T-cell (primary cell): ENCODE measurements around the gene TP53I11. TPM values are rescaled to one million over a fixed set of nuclear protein-coding genes. Genes with fewer than 3 reads are reported as not detected.

ENCODE experiments used
- ATAC-seq, 4 experiments: fragments of 200-7000 bp in 3 of 4; fragments of 150-1000 bp in 1 of 4; cut with Tn5 transposase; replicated peaks in 1 of 4; 1 replicate in 3 of 4; 2 replicates in 1 of 4; pipeline ENCODE4 v1.10.0; 2021; ENCODE audit warnings: moderate library complexity in 3 of 4, mild to moderate bottlenecking in 2 of 4, moderate number of reproducible peaks in 1 of 4
- CTCF ChIA-PET, 2 donors: fragments of 300-600 bp; sonication (Branson Sonifier 250); formaldehyde crosslinking; loops; one replicate each; lab custom pipeline; 2022; ENCODE audit warnings: antibody characterized with exemption in 2 of 2; lab: Charles Lee
- POLR2A ChIA-PET, 2 donors: fragments of 300-600 bp; sonication (Branson Sonifier 250); formaldehyde crosslinking; loops; one replicate each; lab custom pipeline; 2022; ENCODE audit warnings: antibody characterized with exemption in 2 of 2; lab: Charles Lee
- DNase-seq, 35 experiments: peaks; one replicate each; pipeline versions ENCODE4 v3.0.0 to v3.0.0-alpha.2; 2013 to 2023
- H3K27ac ChIP-seq: one replicate; pipeline ENCODE4 v1.5.1; 2013; ENCODE audit warnings: low read length
- H3K27me3 ChIP-seq, 2 experiments: replicated peaks in 1 of 2; 1 replicate in 1 of 2; 2 replicates in 1 of 2; pipeline versions ENCODE4 v1.6.1 to v1.7.0; 2013; ENCODE audit warnings: low read length in 1 of 2, mixed read lengths in 1 of 2; ENCODE audit not compliant: control insufficient read depth in 2 of 2, insufficient read depth in 2 of 2; ENCODE audit errors: extremely low read depth in 1 of 2
- H3K36me3 ChIP-seq, 2 donors: 1 replicate in 1 of 2; 2 replicates in 1 of 2; pipeline versions ENCODE4 v1.6.1 to v1.7.0; 2013; ENCODE audit warnings: low read length in 1 of 2; ENCODE audit not compliant: control insufficient read depth in 2 of 2, insufficient read depth in 1 of 2; ENCODE audit errors: extremely low read depth in 1 of 2
- H3K4me1 ChIP-seq, 2 experiments: 1 replicate in 1 of 2; 2 replicates in 1 of 2; pipeline versions ENCODE4 v1.6.1 to v1.7.0; 2013; ENCODE audit warnings: low read length in 2 of 2, mixed read lengths in 1 of 2; ENCODE audit not compliant: insufficient read depth in 2 of 2, control insufficient read depth in 1 of 2; ENCODE audit errors: extremely low read depth in 1 of 2
- H3K4me3 ChIP-seq, 2 donors: 1 replicate in 1 of 2; 2 replicates in 1 of 2; pipeline versions ENCODE4 v1.5.1 to v1.7.0; 2013; ENCODE audit warnings: mild to moderate bottlenecking in 2 of 2, low read length in 1 of 2, moderate library complexity in 1 of 2; ENCODE audit not compliant: control insufficient read depth in 1 of 2; ENCODE audit errors: extremely low read depth in 1 of 2
- H3K9me3 ChIP-seq: 2 replicates; pipeline ENCODE4 v1.7.0; 2013
- H3K27ac Mint-ChIP-seq, 2 donors: one replicate each; pipeline ENCODE4 v1.8.0; 2020 to 2021; ENCODE audit warnings: mild to moderate bottlenecking in 2 of 2, mixed read lengths in 2 of 2
- H3K27me3 Mint-ChIP-seq, 2 donors: one replicate each; pipeline ENCODE4 v1.8.0; 2021 to 2022; ENCODE audit warnings: mixed read lengths in 2 of 2
- H3K36me3 Mint-ChIP-seq: one replicate; pipeline ENCODE4 v1.8.0; 2021; ENCODE audit warnings: mixed read lengths
- H3K4me1 Mint-ChIP-seq, 3 donors: one replicate each; pipeline ENCODE4 v1.8.0; 2020 to 2022; ENCODE audit warnings: mixed read lengths in 3 of 3, mild to moderate bottlenecking in 1 of 3
- H3K4me3 Mint-ChIP-seq, 3 donors: one replicate each; pipeline ENCODE4 v1.8.0; 2020 to 2022; ENCODE audit warnings: mild to moderate bottlenecking in 3 of 3, mixed read lengths in 3 of 3, moderate library complexity in 3 of 3
- H3K9me3 Mint-ChIP-seq, 3 donors: one replicate each; pipeline ENCODE4 v1.8.0; 2020 to 2022; ENCODE audit warnings: mixed read lengths in 3 of 3
- WGBS: methylation state at CpG from one replicate; pipeline ENCODE4 v1.1.5; 2013; ENCODE audit warnings: missing lambda C conversion rate; ENCODE audit not compliant: insufficient coverage; 5-methylcytosine and 5-hydroxymethylcytosine counted together
- total RNA-seq, 35 experiments: library from RNA in 6 of 35; stranded (reverse) in 6 of 35; fragments of 120-200 nt in 1 of 35; gene quantifications; one replicate each; pipeline versions ENCODE4 v1.2.1 to v1.2.4 and lab custom pipeline; 2013 to 2026

TP53I11 gene
- total RNA-seq, 5 donors from 2014 or later (not counting 1 experiment from before 2014, with no cell fraction given) = 6.6 to 27.0 (median 16.4) TPM

- peak in 1 of 35 experiments; percentile 19 for DNase-seq
- no peaks in the 10 kb centered on the region for H3K9me3 ChIP-seq
- no peak overlapping the region for H3K27ac ChIP-seq
- peaks cover 0 to 3% of the 10 kb centered on the region in 2 experiments for H3K27me3 ChIP-seq
- Mint-ChIP-seq H3K27ac (no peak overlapping the region), H3K27me3 (no peaks in the 10 kb centered on the region), H3K4me1 (peaks cover 0 to 6% (median 0%) of the 10 kb centered on the region in 3 donors), H3K36me3 (no peaks in the 10 kb centered on the region), H3K4me3 (no peak overlapping the region), H3K9me3 (no peaks in the 10 kb centered on the region)
- no peak overlapping the region for H3K4me3 ChIP-seq
- peaks cover 0 to 15% of the 10 kb centered on the region in 2 experiments for H3K4me1 ChIP-seq
- WGBS = 85% methylated on average over 10 of the region's 10 CpGs
- CTCF ChIA-PET = no interaction called here
- ATAC-seq = no peak
- POLR2A ChIA-PET = interaction anchor here in 1 of 2 donors (0.6 kb wide), 1 partner anchor 24 kb away, joined by 5 read pairs; no protein-coding TSS in a partner anchor
- H3K36me3 ChIP-seq = no peaks in the 10 kb centered on the region
These were observed 36.8 kb upstream of the TP53I11 start for GRCh38 chr11:44987506-44987905.

GRCh38 chr11:44986315-44986714 lies 35.6 kb upstream of the TP53I11 start:
- Mint-ChIP-seq H3K27me3 (no peaks in the 10 kb centered on the region), H3K27ac (no peak overlapping the region), H3K4me3 (no peak overlapping the region), H3K9me3 (no peaks in the 10 kb centered on the region), H3K4me1 (peaks cover 0 to 13% (median 2%) of the 10 kb centered on the region in 3 donors), H3K36me3 (no peaks in the 10 kb centered on the region)
- POLR2A ChIA-PET = no interaction called here
- Histone ChIP-seq H3K9me3 (no peaks in the 10 kb centered on the region), H3K36me3 (no peaks in the 10 kb centered on the region), H3K27me3 (peaks cover 0 to 3% of the 10 kb centered on the region in 2 experiments), H3K4me3 (no peak overlapping the region), H3K27ac (no peak overlapping the region), H3K4me1 (peaks cover 0 to 10% of the 10 kb centered on the region in 2 experiments)
- CTCF ChIA-PET = no interaction called here
- no peak for ATAC-seq
- 73% methylated on average over 2 of the region's 3 CpGs for WGBS
- no peak for DNase-seq

- ChIA-PET CTCF (no interaction called here), POLR2A (no interaction called here)
- Histone ChIP-seq H3K36me3 (no peaks in the 10 kb centered on the region), H3K9me3 (no peaks in the 10 kb centered on the region), H3K4me1 (peaks cover 0 to 16% of the 10 kb centered on the region in 2 experiments), H3K27me3 (peaks cover 0 to 3% of the 10 kb centered on the region in 2 experiments), H3K4me3 (no peak overlapping the region), H3K27ac (no peak overlapping the region)
- Mint-ChIP-seq H3K4me3 (no peak overlapping the region), H3K4me1 (peaks cover 0 to 13% (median 7%) of the 10 kb centered on the region in 3 donors), H3K27ac (no peak overlapping the region), H3K9me3 (no peaks in the 10 kb centered on the region), H3K27me3 (no peaks in the 10 kb centered on the region), H3K36me3 (no peaks in the 10 kb centered on the region)
- DNase-seq (peak in 1 of 35 experiments; percentile 9), ATAC-seq (no peak)
- WGBS = 89% methylated on average over 5 of the region's 6 CpGs
These were observed 35.0 kb upstream of the TP53I11 start for GRCh38 chr11:44985721-44986120.

GRCh38 chr11:44983786-44984185 lies 33.1 kb upstream of the TP53I11 start:
- no peak overlapping the region for H3K27ac ChIP-seq
- Mint-ChIP-seq H3K4me1 (peaks cover 0 to 13% (median 9%) of the 10 kb centered on the region in 3 donors), H3K4me3 (no peak overlapping the region), H3K9me3 (no peaks in the 10 kb centered on the region), H3K27me3 (no peaks in the 10 kb centered on the region), H3K27ac (no peak overlapping the region), H3K36me3 (no peaks in the 10 kb centered on the region)
- peaks cover 0 to 36% of the 10 kb centered on the region in 2 experiments for H3K4me1 ChIP-seq
- H3K9me3 ChIP-seq = no peaks in the 10 kb centered on the region
- no peak overlapping the region for H3K4me3 ChIP-seq
- no peaks in the 10 kb centered on the region for H3K27me3 ChIP-seq
- POLR2A ChIA-PET = no interaction called here
- ATAC-seq (no peak), DNase-seq (no peak)
- 80% methylated on average over 2 of the region's 7 CpGs for WGBS
- no peaks in the 10 kb centered on the region for H3K36me3 ChIP-seq
- CTCF ChIA-PET = interaction anchor here in 1 of 2 donors (0.6 kb wide), 1 partner anchor 118 kb away, joined by 3 read pairs; no protein-coding TSS in a partner anchor

- H3K27me3 Mint-ChIP-seq = no peaks in the 10 kb centered on the region
- Histone ChIP-seq H3K27ac (no peak overlapping the region), H3K9me3 (no peaks in the 10 kb centered on the region), H3K4me1 (peaks cover 11 to 48% of the 10 kb centered on the region in 2 experiments), H3K27me3 (no peaks in the 10 kb centered on the region), H3K36me3 (no peaks in the 10 kb centered on the region), H3K4me3 (no peak overlapping the region)
- POLR2A ChIA-PET = no interaction called here
- no peaks in the 10 kb centered on the region for H3K36me3 Mint-ChIP-seq
- H3K4me1 Mint-ChIP-seq = peaks cover 0 to 13% (median 9%) of the 10 kb centered on the region in 3 donors
- 100% methylated on average over 2 of the region's 8 CpGs for WGBS
- CTCF ChIA-PET = interaction anchor here in 1 of 2 donors (1.1 kb wide), 1 partner anchor 123 kb away, joined by 3 read pairs; no protein-coding TSS in a partner anchor
- ATAC-seq (no peak), DNase-seq (no peak)
- no peaks in the 10 kb centered on the region for H3K9me3 Mint-ChIP-seq
- H3K4me3 Mint-ChIP-seq = no peak overlapping the region
- H3K27ac Mint-ChIP-seq = no peak overlapping the region
These were observed 31.9 kb upstream of the TP53I11 start for GRCh38 chr11:44982496-44983062.

GRCh38 chr11:44980533-44981427 lies 30.1 kb upstream of the TP53I11 start:
- peaks cover 0 to 15% (median 9%) of the 10 kb centered on the region in 3 donors for H3K4me1 Mint-ChIP-seq
- DNase-seq (no peak), ATAC-seq (no peak)
- H3K27me3 Mint-ChIP-seq = no peaks in the 10 kb centered on the region
- H3K4me3 Mint-ChIP-seq = no peak overlapping the region
- Histone ChIP-seq H3K4me1 (peaks cover 14 to 52% of the 10 kb centered on the region in 2 experiments), H3K36me3 (no peaks in the 10 kb centered on the region), H3K27ac (no peak overlapping the region), H3K27me3 (peaks cover 0 to 2% of the 10 kb centered on the region in 2 experiments), H3K9me3 (no peaks in the 10 kb centered on the region), H3K4me3 (no peak overlapping the region)
- no peaks in the 10 kb centered on the region for H3K36me3 Mint-ChIP-seq
- no peak overlapping the region for H3K27ac Mint-ChIP-seq
- WGBS = 48% methylated on average over 10 of the region's 15 CpGs
- ChIA-PET POLR2A (interaction anchor here in 1 of 2 donors (0.7 kb wide), 1 partner anchor 28 kb away, joined by 3 read pairs; no protein-coding TSS in a partner anchor), CTCF (no interaction called here)
- no peaks in the 10 kb centered on the region for H3K9me3 Mint-ChIP-seq
